Stomach smooth muscle (tissue), 2 donors: Measurements from ENCODE around the gene NOX3.

Experiments
- H3K27ac ChIP-seq: one replicate; pipeline ENCODE4 v1.7.0; 2013; ENCODE audit warnings: mild to moderate bottlenecking, low read length, inconsistent platforms
- H3K27me3 ChIP-seq, 2 donors: one replicate each; pipeline ENCODE4 v1.7.0; 2013; ENCODE audit warnings: low read length in 2 of 2; ENCODE audit not compliant: insufficient read depth in 2 of 2, control insufficient read depth in 1 of 2
- H3K36me3 ChIP-seq, 2 donors: one replicate each; pipeline ENCODE4 v1.7.0; 2013; ENCODE audit warnings: low read length in 2 of 2; ENCODE audit not compliant: control insufficient read depth in 2 of 2, insufficient read depth in 2 of 2
- H3K4me1 ChIP-seq: one replicate; pipeline ENCODE4 v1.7.0; 2013; ENCODE audit warnings: low read length; ENCODE audit not compliant: control insufficient read depth, insufficient read depth
- H3K4me3 ChIP-seq, 2 donors: one replicate each; pipeline ENCODE4 v1.7.0; 2013; ENCODE audit warnings: low read length in 2 of 2
- H3K9ac ChIP-seq, 2 donors: one replicate each; pipeline ENCODE4 v1.7.0; 2013; ENCODE audit warnings: low read length in 2 of 2, mild to moderate bottlenecking in 1 of 2
- H3K9me3 ChIP-seq, 2 donors: one replicate each; pipeline ENCODE4 v1.7.0; 2013; ENCODE audit warnings: low read length in 2 of 2; ENCODE audit not compliant: control insufficient read depth in 2 of 2
- donor health status: healthy.
- donor health status: Pancreatic carcinoma.

The NOX3 gene

DNA sequence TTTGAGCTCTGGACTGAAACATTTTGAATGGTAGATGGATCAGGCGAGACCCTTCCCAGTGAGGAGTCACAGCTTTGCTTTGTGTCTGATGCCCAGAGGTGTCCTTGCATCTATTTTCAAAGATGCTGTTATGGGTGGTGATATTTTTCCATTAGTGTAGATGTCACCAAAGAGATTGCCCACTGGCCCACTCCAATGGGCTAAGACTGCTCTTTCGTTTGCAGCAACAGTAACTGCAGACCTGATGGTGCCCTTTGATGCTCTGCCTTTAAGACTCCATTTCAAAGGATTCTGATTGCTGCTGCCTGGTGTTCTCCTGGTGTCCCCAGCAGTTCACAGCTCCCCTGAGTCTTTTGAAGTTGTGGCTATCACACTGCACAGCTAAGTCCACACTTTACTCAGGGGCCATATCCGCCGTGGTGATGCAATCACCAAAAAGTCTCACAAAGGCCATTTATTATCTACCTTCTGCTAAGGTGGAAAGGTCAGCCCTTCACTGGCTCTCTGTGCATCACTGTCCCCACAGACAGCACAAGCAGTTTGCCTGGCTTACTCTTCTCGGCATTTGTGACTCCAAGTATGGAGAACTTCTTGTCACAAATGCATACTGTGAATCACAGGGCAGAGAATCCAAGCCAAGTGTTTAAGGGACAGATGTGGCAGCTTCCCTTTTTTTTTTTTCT lies 56.4 kb downstream of the NOX3 start:
- Histone ChIP-seq H3K36me3 (no peaks in the 10 kb centered on the region), H3K9ac (no peak overlapping the region), H3K4me1 (no peaks in the 10 kb centered on the region), H3K4me3 (no peak overlapping the region), H3K27me3 (no peaks in the 10 kb centered on the region), H3K27ac (no peak overlapping the region), H3K9me3 (no peaks in the 10 kb centered on the region)

DNA sequence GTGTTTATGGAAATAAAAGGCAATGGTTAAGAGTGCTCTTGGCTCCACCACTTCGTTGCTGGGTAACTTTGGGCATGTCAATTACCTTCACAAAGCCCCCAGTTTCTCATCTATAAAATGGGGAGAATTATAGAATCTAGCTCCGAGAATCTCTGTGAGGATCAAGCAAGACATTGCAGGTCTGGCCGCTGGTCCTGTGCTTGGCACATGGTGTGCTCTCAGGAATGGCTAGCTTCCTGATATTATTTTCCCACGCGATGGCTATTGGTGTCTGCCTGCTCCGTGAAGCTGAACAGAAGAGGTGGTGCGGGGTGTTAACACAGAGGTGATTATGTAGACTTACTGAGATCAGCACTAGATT lies 57.0 kb downstream of the NOX3 start:
- Histone ChIP-seq H3K9ac (no peak overlapping the region), H3K36me3 (no peaks in the 10 kb centered on the region), H3K27me3 (no peaks in the 10 kb centered on the region), H3K4me1 (no peaks in the 10 kb centered on the region), H3K9me3 (no peaks in the 10 kb centered on the region), H3K4me3 (no peak overlapping the region), H3K27ac (no peak overlapping the region)

- H3K9ac ChIP-seq: no peak overlapping the region
- H3K36me3 ChIP-seq: no peaks in the 10 kb centered on the region
- H3K9me3 ChIP-seq: no peaks in the 10 kb centered on the region
- no peak overlapping the region for H3K27ac ChIP-seq
- H3K4me1 ChIP-seq: no peaks in the 10 kb centered on the region
- H3K4me3 ChIP-seq: no peak overlapping the region
- no peaks in the 10 kb centered on the region for H3K27me3 ChIP-seq
Measured at GRCh38 chr6:155398221-155398620, 57.4 kb downstream of the NOX3 start.

DNA sequence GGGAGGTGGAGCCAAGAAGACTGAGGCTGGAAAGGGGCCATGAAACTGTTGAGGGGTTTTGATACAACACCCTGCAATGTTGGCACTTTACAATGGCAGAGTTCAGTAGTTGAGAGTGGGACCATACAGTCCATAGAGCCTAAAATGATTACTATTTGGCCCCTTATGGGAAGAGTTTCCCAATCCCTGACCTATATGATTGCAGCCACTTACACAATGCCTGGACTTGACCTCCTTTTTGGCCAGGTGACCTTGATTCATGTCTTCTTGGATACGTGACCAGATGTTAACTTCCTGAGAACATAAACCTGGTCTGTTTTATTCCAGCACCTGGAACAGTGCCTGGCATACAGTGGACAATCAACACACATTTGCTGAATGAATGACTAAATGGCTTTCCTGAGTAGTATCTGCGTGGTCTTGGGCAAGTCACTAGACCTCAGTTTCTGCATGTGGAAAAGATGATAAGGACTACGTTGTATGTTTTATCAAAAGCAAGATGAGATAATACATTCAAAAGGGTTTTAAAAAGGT lies 58.4 kb downstream of the NOX3 start:
- H3K27me3 ChIP-seq: no peaks in the 10 kb centered on the region
- H3K36me3 ChIP-seq: no peaks in the 10 kb centered on the region
- no peaks in the 10 kb centered on the region for H3K4me1 ChIP-seq
- H3K9ac ChIP-seq: no peak overlapping the region
- H3K9me3 ChIP-seq: no peaks in the 10 kb centered on the region
- H3K27ac ChIP-seq: no peak overlapping the region
- no peak overlapping the region for H3K4me3 ChIP-seq

- Histone ChIP-seq H3K27me3 (no peaks in the 10 kb centered on the region), H3K4me3 (no peak overlapping the region), H3K27ac (no peak overlapping the region), H3K36me3 (no peaks in the 10 kb centered on the region), H3K9ac (no peak overlapping the region), H3K9me3 (no peaks in the 10 kb centered on the region), H3K4me1 (no peaks in the 10 kb centered on the region)
Measured at GRCh38 chr6:155396605-155397004, 59.0 kb downstream of the NOX3 start.

- Histone ChIP-seq H3K9me3 (no peaks in the 10 kb centered on the region), H3K4me1 (no peaks in the 10 kb centered on the region), H3K27ac (no peak overlapping the region), H3K4me3 (no peak overlapping the region), H3K27me3 (no peaks in the 10 kb centered on the region), H3K9ac (no peak overlapping the region), H3K36me3 (no peaks in the 10 kb centered on the region)
Measured at GRCh38 chr6:155395339-155395738, 60.3 kb downstream of the NOX3 start.

DNA sequence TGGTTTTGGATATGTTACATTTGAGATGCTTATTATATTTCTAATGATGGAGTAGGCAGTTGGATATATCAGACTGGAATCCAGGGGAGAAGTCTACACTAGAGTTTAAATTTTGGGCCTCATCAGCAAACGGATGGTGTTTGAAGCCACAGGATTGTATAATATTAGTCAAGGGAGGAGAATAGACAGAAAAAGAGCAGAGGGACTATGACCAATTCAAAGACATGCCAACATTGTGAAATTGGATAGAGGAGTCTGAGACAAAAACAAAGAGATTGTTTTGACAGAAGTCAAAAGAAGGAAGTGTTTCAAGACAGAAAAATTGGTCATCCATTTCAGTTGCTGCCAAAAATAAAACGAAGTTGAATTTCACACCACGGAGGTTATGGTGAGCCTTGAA lies 66.5 kb downstream of the NOX3 start:
- Histone ChIP-seq H3K9ac (no peak overlapping the region), H3K27me3 (no peaks in the 10 kb centered on the region), H3K27ac (no peak overlapping the region), H3K4me1 (no peaks in the 10 kb centered on the region), H3K36me3 (no peaks in the 10 kb centered on the region), H3K4me3 (no peak overlapping the region), H3K9me3 (no peaks in the 10 kb centered on the region)

GRCh38 chr6:155388591-155388990 lies 67.0 kb downstream of the NOX3 start:
- H3K36me3 ChIP-seq: no peaks in the 10 kb centered on the region
- H3K9me3 ChIP-seq: no peaks in the 10 kb centered on the region
- H3K27me3 ChIP-seq: no peaks in the 10 kb centered on the region
- H3K9ac ChIP-seq: no peak overlapping the region
- H3K27ac ChIP-seq: no peak overlapping the region
- H3K4me1 ChIP-seq: no peaks in the 10 kb centered on the region
- H3K4me3 ChIP-seq: no peak overlapping the region

DNA sequence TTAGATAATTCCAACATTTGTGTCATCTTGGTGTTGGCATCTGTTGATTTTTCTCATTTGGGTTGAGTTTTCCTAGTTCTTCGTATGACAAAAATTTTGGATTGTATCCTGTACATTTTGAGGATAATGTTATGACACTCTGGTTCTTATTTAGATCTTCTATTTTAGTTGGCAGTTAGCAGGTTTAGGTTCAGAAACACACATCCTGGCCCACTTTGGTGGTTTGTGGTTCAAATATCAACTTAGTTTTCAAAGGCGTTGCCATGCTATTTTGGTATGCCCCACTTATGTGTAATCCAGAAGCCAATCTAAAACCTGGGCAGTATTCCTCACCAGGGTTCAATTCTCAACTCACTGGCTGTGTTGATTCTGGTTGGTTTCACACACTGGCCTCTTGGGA lies 68.2 kb downstream of the NOX3 start:
- Histone ChIP-seq H3K9ac (no peak overlapping the region), H3K4me3 (no peak overlapping the region), H3K4me1 (no peaks in the 10 kb centered on the region), H3K27me3 (no peaks in the 10 kb centered on the region), H3K27ac (no peak overlapping the region), H3K9me3 (no peaks in the 10 kb centered on the region), H3K36me3 (no peaks in the 10 kb centered on the region)

GRCh38 chr6:155384321-155384952 lies 71.2 kb downstream of the NOX3 start:
- H3K27ac ChIP-seq: no peak overlapping the region
- H3K9me3 ChIP-seq: no peaks in the 10 kb centered on the region
- H3K4me1 ChIP-seq: no peaks in the 10 kb centered on the region
- no peaks in the 10 kb centered on the region for H3K36me3 ChIP-seq
- no peak overlapping the region for H3K4me3 ChIP-seq
- H3K9ac ChIP-seq: no peak overlapping the region
- peaks cover 0 to 2% of the 10 kb centered on the region in 2 donors for H3K27me3 ChIP-seq

GRCh38 chr6:155383913-155384312 lies 71.7 kb downstream of the NOX3 start:
- Histone ChIP-seq H3K4me3 (no peak overlapping the region), H3K27ac (no peak overlapping the region), H3K9ac (no peak overlapping the region), H3K9me3 (no peaks in the 10 kb centered on the region), H3K36me3 (no peaks in the 10 kb centered on the region), H3K4me1 (no peaks in the 10 kb centered on the region), H3K27me3 (peaks cover 0 to 2% of the 10 kb centered on the region in 2 donors)
